ENCODE measurements around the gene ZDHHC7. TPM values are rescaled to one million over a fixed set of nuclear protein-coding genes. Genes with fewer than 3 reads are reported as not detected.
A peak's percentile ranks its signal among the peaks of the same experiment; 100 is the strongest.
"Not testable (repeated sequence)": the region's sequence is repeated elsewhere in the genome, so short reads cannot be mapped to it uniquely, and the experiment has no call there.

The ZDHHC7 gene
- polyA plus RNA-seq, 2 of the 4 experiments (the other 2 are of a cell fraction) = 42.3 to 58.0 TPM

DNA sequence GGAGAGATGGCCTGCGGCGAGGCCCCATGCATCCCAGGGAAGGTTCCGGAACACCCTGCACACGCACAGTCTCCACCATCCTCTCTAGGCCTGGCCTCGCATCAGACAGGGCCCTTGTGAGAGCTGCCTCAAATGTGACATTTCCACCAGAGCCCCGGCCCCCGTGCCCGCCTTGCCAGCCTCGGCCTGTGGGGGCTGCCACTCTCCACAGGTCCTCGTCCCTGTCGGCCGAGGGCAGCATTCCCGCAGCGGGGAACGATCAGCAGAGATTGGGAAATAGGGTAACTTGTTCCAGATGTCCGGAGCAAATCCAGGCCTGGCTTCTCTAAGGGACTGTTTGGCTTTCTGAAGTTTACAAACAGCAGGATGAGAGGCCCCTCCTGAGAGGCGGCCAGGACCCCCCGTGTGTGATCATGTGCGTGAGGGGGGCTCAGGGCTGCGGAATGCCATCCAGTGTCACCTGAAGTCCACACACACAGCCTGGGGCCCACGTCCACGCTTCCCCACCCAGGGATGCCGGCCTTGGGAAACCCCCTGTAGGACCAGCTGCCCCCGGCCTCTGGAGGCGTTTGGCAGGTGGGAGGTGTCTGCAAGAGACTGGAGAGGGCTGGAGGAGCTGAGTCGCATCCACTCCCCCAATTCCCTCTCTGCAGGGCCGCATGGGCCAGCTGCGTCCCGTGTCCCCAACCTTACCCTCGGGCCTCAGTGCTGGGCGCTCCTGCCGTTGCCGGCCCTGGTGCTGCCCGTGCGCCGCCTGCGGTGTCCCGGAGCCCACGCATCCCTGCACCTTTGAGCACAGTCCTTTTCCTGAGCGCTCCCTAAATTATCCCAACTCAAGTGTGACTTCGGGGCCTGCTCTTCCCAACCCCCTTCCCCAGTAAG is 70.4 kb downstream of the ZDHHC7 start:
- WGBS (ENCODE audit: missing lambda C conversion rate) = 85% methylated on average over 37 of the region's 41 CpGs
- ChIA-PET CTCF (interaction anchor here (1.1 to 4.8 kb wide), 4 partner anchors 8 to 186 kb away, joined by 3 to 42 read pairs (median 3); no protein-coding TSS in a partner anchor), POLR2A (no interaction called here)

DNA sequence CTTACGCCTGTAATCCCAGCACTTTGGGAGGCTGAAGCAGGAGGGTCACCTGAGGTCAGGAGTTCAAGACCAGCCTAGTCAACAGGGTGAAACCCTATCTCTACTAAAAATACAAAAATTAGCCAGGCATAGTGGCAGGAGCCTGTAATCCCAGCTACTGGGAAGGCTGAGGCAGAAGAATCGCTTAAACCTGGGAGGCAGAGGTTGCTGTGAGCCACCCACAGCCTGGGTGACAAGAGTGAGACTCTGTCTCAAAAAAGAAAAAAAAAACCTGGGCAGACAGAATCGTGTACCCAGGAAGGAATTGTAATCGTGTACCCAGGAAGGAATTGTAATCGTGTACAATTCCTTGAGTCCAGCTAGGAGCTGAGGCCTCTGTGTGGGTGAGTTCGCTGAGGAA is 72.7 kb downstream of the ZDHHC7 start:
- FAIRE-seq; DNase-seq (ENCODE audit: low read depth in 1 of 2, low spot score in 1 of 2); H3K9me3 ChIP-seq; H3K27ac ChIP-seq; H3K4me1 ChIP-seq; H3K4me3 ChIP-seq; H3K4me2 ChIP-seq; POLR2A ChIA-PET; ATAC-seq: not testable (repeated sequence)
- CTCF ChIA-PET = interaction anchor here (0.7 to 4.8 kb wide), 4 partner anchors 13 to 152 kb away, joined by 3 to 42 read pairs (median 14); no protein-coding TSS in a partner anchor
- WGBS (ENCODE audit: missing lambda C conversion rate) = 65% methylated on average over 6 of the region's 6 CpGs

More for the DNA sequence above, 70.4 kb downstream of the ZDHHC7 start:
- H3K4me3 ChIP-seq = no peak overlapping the region
- no peaks in the 10 kb centered on the region for H3K4me1 ChIP-seq
- H3K9me3 ChIP-seq = no peaks in the 10 kb centered on the region
- no peak for DNase-seq (ENCODE audit: low read depth in 1 of 2, low spot score in 1 of 2)
- no peak overlapping the region for H3K27ac ChIP-seq
- no peak for TF ChIP-seq JUN (IDR thresholded peaks at IDR 0.05)
- TF ChIP-seq TP53 (CRISPR knock-in tag; IDR thresholded peaks at IDR 0.05) = no peak
- TF ChIP-seq, protein P1, sequence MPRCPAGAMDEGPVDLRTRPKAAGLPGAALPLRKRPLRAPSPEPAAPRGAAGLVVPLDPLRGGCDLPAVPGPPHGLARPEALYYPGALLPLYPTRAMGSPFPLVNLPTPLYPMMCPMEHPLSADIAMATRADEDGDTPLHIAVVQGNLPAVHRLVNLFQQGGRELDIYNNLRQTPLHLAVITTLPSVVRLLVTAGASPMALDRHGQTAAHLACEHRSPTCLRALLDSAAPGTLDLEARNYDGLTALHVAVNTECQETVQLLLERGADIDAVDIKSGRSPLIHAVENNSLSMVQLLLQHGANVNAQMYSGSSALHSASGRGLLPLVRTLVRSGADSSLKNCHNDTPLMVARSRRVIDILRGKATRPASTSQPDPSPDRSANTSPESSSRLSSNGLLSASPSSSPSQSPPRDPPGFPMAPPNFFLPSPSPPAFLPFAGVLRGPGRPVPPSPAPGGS (IDR thresholded peaks at IDR 0.05) = no peak
- TF ChIP-seq EHF (CRISPR knock-in tag; IDR thresholded peaks at IDR 0.05) = no peak
- TF ChIP-seq, protein P2, sequence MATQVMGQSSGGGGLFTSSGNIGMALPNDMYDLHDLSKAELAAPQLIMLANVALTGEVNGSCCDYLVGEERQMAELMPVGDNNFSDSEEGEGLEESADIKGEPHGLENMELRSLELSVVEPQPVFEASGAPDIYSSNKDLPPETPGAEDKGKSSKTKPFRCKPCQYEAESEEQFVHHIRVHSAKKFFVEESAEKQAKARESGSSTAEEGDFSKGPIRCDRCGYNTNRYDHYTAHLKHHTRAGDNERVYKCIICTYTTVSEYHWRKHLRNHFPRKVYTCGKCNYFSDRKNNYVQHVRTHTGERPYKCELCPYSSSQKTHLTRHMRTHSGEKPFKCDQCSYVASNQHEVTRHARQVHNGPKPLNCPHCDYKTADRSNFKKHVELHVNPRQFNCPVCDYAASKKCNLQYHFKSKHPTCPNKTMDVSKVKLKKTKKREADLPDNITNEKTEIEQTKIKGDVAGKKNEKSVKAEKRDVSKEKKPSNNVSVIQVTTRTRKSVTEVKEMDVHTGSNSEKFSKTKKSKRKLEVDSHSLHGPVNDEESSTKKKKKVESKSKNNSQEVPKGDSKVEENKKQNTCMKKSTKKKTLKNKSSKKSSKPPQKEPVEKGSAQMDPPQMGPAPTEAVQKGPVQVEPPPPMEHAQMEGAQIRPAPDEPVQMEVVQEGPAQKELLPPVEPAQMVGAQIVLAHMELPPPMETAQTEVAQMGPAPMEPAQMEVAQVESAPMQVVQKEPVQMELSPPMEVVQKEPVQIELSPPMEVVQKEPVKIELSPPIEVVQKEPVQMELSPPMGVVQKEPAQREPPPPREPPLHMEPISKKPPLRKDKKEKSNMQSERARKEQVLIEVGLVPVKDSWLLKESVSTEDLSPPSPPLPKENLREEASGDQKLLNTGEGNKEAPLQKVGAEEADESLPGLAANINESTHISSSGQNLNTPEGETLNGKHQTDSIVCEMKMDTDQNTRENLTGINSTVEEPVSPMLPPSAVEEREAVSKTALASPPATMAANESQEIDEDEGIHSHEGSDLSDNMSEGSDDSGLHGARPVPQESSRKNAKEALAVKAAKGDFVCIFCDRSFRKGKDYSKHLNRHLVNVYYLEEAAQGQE (IDR thresholded peaks at IDR 0.05) = no peak
- no peak for TF ChIP-seq TFCP2L1 (CRISPR knock-in tag; IDR thresholded peaks at IDR 0.05)
- TF ChIP-seq JUNB (IDR thresholded peaks at IDR 0.05) = no peak
- no peak for TF ChIP-seq KDM5A (IDR thresholded peaks at IDR 0.05)
- TF ChIP-seq ZFP36 (IDR thresholded peaks at IDR 0.05; ENCODE audit: borderline replicate concordance, partially characterized antibody) = no peak
- TF ChIP-seq, protein P3, sequence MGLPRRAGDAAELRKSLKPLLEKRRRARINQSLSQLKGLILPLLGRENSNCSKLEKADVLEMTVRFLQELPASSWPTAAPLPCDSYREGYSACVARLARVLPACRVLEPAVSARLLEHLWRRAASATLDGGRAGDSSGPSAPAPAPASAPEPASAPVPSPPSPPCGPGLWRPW (IDR thresholded peaks at IDR 0.05) = no peak
- no peak for TF ChIP-seq ESRRA (IDR thresholded peaks at IDR 0.05; ENCODE audit: borderline replicate concordance, low read length)
- TF ChIP-seq, protein P4, sequence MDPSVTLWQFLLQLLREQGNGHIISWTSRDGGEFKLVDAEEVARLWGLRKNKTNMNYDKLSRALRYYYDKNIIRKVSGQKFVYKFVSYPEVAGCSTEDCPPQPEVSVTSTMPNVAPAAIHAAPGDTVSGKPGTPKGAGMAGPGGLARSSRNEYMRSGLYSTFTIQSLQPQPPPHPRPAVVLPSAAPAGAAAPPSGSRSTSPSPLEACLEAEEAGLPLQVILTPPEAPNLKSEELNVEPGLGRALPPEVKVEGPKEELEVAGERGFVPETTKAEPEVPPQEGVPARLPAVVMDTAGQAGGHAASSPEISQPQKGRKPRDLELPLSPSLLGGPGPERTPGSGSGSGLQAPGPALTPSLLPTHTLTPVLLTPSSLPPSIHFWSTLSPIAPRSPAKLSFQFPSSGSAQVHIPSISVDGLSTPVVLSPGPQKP (IDR thresholded peaks at IDR 0.05; ENCODE audit: low read depth, low read length) = no peak
- no peak for TF ChIP-seq PHF8 (IDR thresholded peaks at IDR 0.05; ENCODE audit: borderline replicate concordance, low read depth)
- no peak for TF ChIP-seq RAD21 (conservative IDR thresholded peaks at IDR 0.05 in 1 of 2, IDR thresholded peaks at IDR 0.05 in 1 of 2)
- TF ChIP-seq HOXA7 (CRISPR knock-in tag; IDR thresholded peaks at IDR 0.05) = no peak
- H3K4me2 ChIP-seq = no peak overlapping the region
- ATAC-seq = peak in 1 of 2 experiments; percentile 15; a peak in 2 of 6 replicates
- FAIRE-seq = no peak
